ENCODE results near the gene DEFB123.

DNA sequence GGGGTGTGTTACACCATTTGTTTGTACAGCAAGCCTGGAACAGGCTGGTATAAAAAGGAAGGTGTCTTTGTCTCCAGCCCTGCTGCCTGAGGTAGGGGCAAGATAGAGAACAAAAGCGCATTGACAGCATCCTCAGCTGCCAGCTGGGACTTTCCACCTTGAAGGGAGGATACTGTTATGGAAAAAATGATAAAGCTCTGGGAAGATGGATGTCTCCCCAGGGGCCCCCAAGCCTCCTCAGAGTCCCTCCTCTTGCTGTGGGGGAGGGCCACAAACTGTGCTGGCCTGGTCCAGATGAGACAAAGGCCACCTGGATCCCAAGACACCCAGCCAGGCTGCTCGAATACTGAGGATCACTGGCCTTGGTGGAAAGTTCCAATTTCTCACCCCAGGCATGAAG lies 47.7 kb downstream of the DEFB123 start:
- TF ChIP-seq, protein P1, sequence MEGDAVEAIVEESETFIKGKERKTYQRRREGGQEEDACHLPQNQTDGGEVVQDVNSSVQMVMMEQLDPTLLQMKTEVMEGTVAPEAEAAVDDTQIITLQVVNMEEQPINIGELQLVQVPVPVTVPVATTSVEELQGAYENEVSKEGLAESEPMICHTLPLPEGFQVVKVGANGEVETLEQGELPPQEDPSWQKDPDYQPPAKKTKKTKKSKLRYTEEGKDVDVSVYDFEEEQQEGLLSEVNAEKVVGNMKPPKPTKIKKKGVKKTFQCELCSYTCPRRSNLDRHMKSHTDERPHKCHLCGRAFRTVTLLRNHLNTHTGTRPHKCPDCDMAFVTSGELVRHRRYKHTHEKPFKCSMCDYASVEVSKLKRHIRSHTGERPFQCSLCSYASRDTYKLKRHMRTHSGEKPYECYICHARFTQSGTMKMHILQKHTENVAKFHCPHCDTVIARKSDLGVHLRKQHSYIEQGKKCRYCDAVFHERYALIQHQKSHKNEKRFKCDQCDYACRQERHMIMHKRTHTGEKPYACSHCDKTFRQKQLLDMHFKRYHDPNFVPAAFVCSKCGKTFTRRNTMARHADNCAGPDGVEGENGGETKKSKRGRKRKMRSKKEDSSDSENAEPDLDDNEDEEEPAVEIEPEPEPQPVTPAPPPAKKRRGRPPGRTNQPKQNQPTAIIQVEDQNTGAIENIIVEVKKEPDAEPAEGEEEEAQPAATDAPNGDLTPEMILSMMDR (IDR thresholded peaks at IDR 0.05; ENCODE audit: low read depth, low read length), result no peak
- no peak for TF ChIP-seq POLR2A (IDR thresholded peaks at IDR 0.05; ENCODE audit: extremely low read depth, insufficient read length)

Measured in NB4 (cell line).